ENCODE measurements around the gene SMYD3. TPM values are rescaled to one million over a fixed set of nuclear protein-coding genes. Genes with fewer than 3 reads are reported as not detected.
A peak's percentile ranks its signal among the peaks of the same experiment; 100 is the strongest.
"Not testable (repeated sequence)": the region's sequence is repeated elsewhere in the genome, so short reads cannot be mapped to it uniquely, and the experiment has no call there.

The SMYD3 gene
- total RNA-seq, 1 donor, result 45.5 TPM

DNA sequence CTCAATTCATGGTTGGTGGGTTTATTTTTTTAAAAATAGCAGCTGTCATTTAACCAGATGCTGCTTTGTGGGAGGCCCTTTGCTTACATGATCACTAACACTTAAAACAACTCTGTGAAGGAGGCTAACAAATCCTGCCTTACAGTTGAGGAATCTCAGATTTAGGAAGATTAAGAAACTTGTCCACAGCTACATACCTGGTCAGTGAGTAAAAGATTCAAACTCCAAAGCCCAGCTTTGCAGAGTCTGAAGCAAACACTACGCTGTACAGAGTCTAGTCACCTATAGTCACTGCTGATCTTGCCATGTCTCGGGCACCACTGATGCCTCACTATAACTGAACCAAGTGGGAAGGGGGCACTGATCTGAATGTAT is 535.4 kb downstream of the SMYD3 start:
- TF ChIP-seq, protein P1, sequence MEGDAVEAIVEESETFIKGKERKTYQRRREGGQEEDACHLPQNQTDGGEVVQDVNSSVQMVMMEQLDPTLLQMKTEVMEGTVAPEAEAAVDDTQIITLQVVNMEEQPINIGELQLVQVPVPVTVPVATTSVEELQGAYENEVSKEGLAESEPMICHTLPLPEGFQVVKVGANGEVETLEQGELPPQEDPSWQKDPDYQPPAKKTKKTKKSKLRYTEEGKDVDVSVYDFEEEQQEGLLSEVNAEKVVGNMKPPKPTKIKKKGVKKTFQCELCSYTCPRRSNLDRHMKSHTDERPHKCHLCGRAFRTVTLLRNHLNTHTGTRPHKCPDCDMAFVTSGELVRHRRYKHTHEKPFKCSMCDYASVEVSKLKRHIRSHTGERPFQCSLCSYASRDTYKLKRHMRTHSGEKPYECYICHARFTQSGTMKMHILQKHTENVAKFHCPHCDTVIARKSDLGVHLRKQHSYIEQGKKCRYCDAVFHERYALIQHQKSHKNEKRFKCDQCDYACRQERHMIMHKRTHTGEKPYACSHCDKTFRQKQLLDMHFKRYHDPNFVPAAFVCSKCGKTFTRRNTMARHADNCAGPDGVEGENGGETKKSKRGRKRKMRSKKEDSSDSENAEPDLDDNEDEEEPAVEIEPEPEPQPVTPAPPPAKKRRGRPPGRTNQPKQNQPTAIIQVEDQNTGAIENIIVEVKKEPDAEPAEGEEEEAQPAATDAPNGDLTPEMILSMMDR (IDR thresholded peaks at IDR 0.05; ENCODE audit: insufficient read depth, low read length), result no peak
- no peak for DNase-seq (ENCODE audit: low read depth)
- no peak overlapping the region for H3K4me3 ChIP-seq (ENCODE audit: low read depth, low read length)

GRCh38 chr1:245971076-245971710 is 535.9 kb downstream of the SMYD3 start:
- not testable (repeated sequence) for H3K4me3 ChIP-seq (ENCODE audit: low read depth, low read length); DNase-seq (ENCODE audit: low read depth)

DNA sequence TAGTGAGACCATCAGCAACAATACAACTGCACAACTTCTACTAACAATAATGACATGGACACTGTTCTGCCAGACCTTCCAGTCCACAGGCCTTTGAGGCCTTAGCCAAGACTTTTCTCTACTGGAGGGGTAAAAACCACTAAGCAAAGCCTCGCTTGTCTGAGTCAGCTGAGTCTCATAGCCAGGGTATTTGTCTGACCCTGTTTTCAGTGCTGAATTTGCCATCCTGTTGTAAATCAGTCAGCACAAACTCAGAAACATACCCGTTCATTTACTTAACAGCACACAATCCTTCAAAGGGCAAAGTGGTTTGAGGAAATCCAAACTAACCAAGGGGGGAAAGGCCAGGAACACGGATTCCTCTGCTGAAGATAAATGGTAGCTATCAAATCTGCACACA is 537.8 kb downstream of the SMYD3 start:
- DNase-seq (ENCODE audit: low read depth), result peak; percentile 88
- no peak overlapping the region for H3K4me3 ChIP-seq (ENCODE audit: low read depth, low read length)
- TF ChIP-seq, protein P1 (IDR thresholded peaks at IDR 0.05; ENCODE audit: insufficient read depth, low read length), result no peak

- TF ChIP-seq, protein P1 (IDR thresholded peaks at IDR 0.05; ENCODE audit: insufficient read depth, low read length), result no peak
- no peak overlapping the region for H3K4me3 ChIP-seq (ENCODE audit: low read depth, low read length)
- no peak for DNase-seq (ENCODE audit: low read depth)
Measured at GRCh38 chr1:245968775-245969174, 538.3 kb downstream of the SMYD3 start.

DNA sequence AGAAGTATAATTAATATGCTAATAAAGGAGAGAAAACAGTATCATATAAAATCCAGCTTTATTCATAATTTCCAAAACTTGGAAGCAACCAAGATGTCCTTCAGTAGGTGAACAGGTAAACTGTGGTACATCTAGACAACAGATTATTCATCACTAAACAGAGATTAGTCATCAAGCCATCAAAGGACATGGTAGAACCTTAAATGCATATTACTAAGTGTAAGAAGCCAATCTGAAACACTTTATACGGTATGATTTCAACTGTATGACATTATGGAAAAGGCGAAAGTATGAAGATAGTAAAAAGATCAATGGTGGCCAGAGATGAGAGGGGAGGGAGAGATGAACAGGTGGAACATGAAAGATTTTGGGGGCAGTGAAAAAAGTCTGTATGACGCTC is 541.7 kb downstream of the SMYD3 start:
- TF ChIP-seq, protein P1 (IDR thresholded peaks at IDR 0.05; ENCODE audit: insufficient read depth, low read length), result no peak
- H3K4me3 ChIP-seq (ENCODE audit: low read depth, low read length), result no peak overlapping the region
- no peak for DNase-seq (ENCODE audit: low read depth)

DNA sequence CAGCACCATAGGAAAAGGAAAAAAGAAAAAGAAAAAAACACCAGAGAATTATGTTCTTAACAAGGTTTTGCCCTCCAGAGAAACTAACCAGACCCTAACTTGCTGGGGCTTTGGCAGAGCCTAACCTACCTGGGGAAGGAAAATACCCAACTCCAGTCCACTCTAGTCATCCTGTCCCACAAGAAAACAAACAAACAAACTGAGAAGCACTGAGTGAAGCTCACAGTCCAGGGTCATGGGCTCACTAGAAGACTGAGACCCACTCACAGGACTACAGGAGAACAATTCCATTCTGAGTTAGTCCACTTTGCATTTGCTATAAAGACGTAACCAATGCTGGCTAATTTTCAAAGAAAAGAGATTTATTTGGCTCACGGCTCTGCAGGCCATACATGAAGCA is 543.4 kb downstream of the SMYD3 start:
- no peak overlapping the region for H3K4me3 ChIP-seq (ENCODE audit: low read depth, low read length)
- TF ChIP-seq, protein P1 (IDR thresholded peaks at IDR 0.05; ENCODE audit: insufficient read depth, low read length), result no peak
- DNase-seq (ENCODE audit: low read depth), result no peak

DNA sequence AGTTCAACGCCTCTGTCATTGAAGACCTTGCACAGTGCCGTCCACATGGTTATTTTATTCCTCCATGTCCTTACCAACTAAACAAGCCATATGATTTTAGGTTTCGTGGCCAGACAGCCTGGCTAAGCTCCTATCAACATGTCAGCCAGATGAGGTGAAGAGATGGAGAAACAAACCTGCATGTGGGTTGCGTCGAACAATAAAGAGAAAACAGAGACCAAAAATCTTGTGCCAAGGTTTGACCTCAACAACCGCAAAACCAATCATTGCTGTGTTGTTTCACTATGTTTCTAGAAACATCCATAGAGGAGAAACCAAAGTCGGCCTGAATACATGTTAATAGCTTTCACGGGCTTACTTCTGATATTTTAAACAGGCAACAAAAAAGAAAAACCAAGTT is 544.6 kb downstream of the SMYD3 start:
- DNase-seq (ENCODE audit: low read depth), result no peak
- TF ChIP-seq, protein P1 (IDR thresholded peaks at IDR 0.05; ENCODE audit: insufficient read depth, low read length), result no peak
- H3K4me3 ChIP-seq (ENCODE audit: low read depth, low read length), result no peak overlapping the region

Measured in fibroblast of the aortic adventitia (primary cell).